HEK293 (cell line): ENCODE data around the gene SMCHD1.

Source experiments
- CTCF ChIA-PET: fragments of 350-600 bp; formaldehyde crosslinking; extraction: SDS; loops from one replicate; lab custom pipeline; 2021; ENCODE audit warnings: antibody characterized with exemption; lab: Yijun Ruan, JAX
- POLR2A ChIA-PET: fragments of 300-600 bp; formaldehyde crosslinking; extraction: SDS; loops from one replicate; lab custom pipeline; 2020; ENCODE audit warnings: antibody characterized with exemption, inconsistent platforms; lab: Yijun Ruan, JAX
- H3K27ac ChIP-seq: fragments of 200-500 bp; sonication (Bioruptor generic); 2 replicates; pipeline ENCODE4 v1.5.1; 2014; ENCODE audit warnings: low read depth, low read length, control low read depth, inconsistent platforms; ENCODE audit errors: extremely low read depth
- H3K36me3 ChIP-seq, 2 experiments: fragments of 200-500 bp in 1 of 2; sonication (Bioruptor generic) in 1 of 2; 1 replicate in 1 of 2; 2 replicates in 1 of 2; pipeline ENCODE4 v1.5.1; 2014 to 2017; ENCODE audit warnings: inconsistent platforms in 2 of 2, low read length in 2 of 2; ENCODE audit not compliant: control insufficient read depth in 2 of 2, insufficient read depth in 1 of 2
- H3K4me1 ChIP-seq: fragments of 200-500 bp; sonication (Bioruptor generic); 2 replicates; pipeline ENCODE4 v1.5.1; 2014; ENCODE audit warnings: mild to moderate bottlenecking, low read length, inconsistent platforms; ENCODE audit not compliant: control insufficient read depth, insufficient read depth
- H3K4me3 ChIP-seq: 2 replicates; pipeline ENCODE4 v1.5.1; 2011; ENCODE audit warnings: low read depth, mild to moderate bottlenecking, control low read depth, low read length, moderate library complexity
- H3K9me3 ChIP-seq: fragments of 200-500 bp; sonication (Bioruptor generic); 2 replicates; pipeline ENCODE4 v1.5.1; 2014; ENCODE audit warnings: low read depth, low read length, inconsistent platforms; ENCODE audit not compliant: control insufficient read depth, insufficient read depth
- GFI1B ChIP-seq: fragments of 450-650 bp; formaldehyde crosslinking; IDR thresholded peaks from 2 replicates; pipeline ENCODE4 v1.5.1; 2016; ENCODE audit warnings: missing biosample characterization, missing genetic modification characterization
- KLF8 ChIP-seq: fragments of 450-650 bp; formaldehyde crosslinking; IDR thresholded peaks from 2 replicates; pipeline ENCODE4 v1.5.1; 2016; ENCODE audit warnings: missing biosample characterization, missing genetic modification characterization
- MYNN ChIP-seq: fragments of 450-650 bp; formaldehyde crosslinking; IDR thresholded peaks from 2 replicates; pipeline ENCODE4 v1.5.1; 2016; ENCODE audit warnings: missing biosample characterization, missing genetic modification characterization, borderline replicate concordance
- PRDM6 ChIP-seq: fragments of 450-650 bp; formaldehyde crosslinking; IDR thresholded peaks from 2 replicates; pipeline ENCODE4 v1.5.1; 2017; ENCODE audit warnings: missing biosample characterization, missing genetic modification characterization
- ZBTB17 ChIP-seq: fragments of 450-650 bp; formaldehyde crosslinking; IDR thresholded peaks from 2 replicates; pipeline ENCODE4 v1.5.1; 2016; ENCODE audit warnings: missing biosample characterization, missing genetic modification characterization
- ZBTB21 ChIP-seq: fragments of 450-650 bp; formaldehyde crosslinking; IDR thresholded peaks from 2 replicates; pipeline ENCODE4 v1.5.1; 2017; ENCODE audit warnings: missing biosample characterization, missing genetic modification characterization
- ZBTB26 ChIP-seq: fragments of 450-650 bp; formaldehyde crosslinking; optimal IDR thresholded peaks from 2 replicates; pipeline ENCODE3; 2016; ENCODE audit warnings: missing biosample characterization, mild to moderate bottlenecking, missing genetic modification characterization
- ZNF146 ChIP-seq: fragments of 450-650 bp; formaldehyde crosslinking; IDR thresholded peaks from 2 replicates; pipeline ENCODE4 v1.5.1; 2016; ENCODE audit warnings: missing biosample characterization, missing genetic modification characterization
- ZNF175 ChIP-seq: fragments of 450-650 bp; formaldehyde crosslinking; IDR thresholded peaks from 2 replicates; pipeline ENCODE4 v1.5.1; 2016; ENCODE audit warnings: missing biosample characterization, missing genetic modification characterization
- ZNF19 ChIP-seq: fragments of 450-650 bp; formaldehyde crosslinking; IDR thresholded peaks from 2 replicates; pipeline ENCODE4; 2016; ENCODE audit warnings: missing biosample characterization, missing genetic modification characterization, low read depth
- ZNF223 ChIP-seq: fragments of 450-650 bp; formaldehyde crosslinking; IDR thresholded peaks from 2 replicates; pipeline ENCODE4 v1.5.1; 2016; ENCODE audit warnings: missing biosample characterization, missing genetic modification characterization
- ZNF24 ChIP-seq: fragments of 450-650 bp; formaldehyde crosslinking; IDR thresholded peaks from 2 replicates; pipeline ENCODE4 v1.5.1; 2016; ENCODE audit warnings: missing biosample characterization, missing genetic modification characterization
- ZNF26 ChIP-seq: fragments of 450-650 bp; formaldehyde crosslinking; IDR thresholded peaks from 2 replicates; pipeline ENCODE4 v1.5.1; 2016; ENCODE audit warnings: missing biosample characterization, missing genetic modification characterization
- ZNF311 ChIP-seq: fragments of 450-650 bp; formaldehyde crosslinking; IDR thresholded peaks from 2 replicates; pipeline ENCODE4 v1.5.1; 2017; ENCODE audit warnings: missing biosample characterization, missing genetic modification characterization, borderline replicate concordance
- ZNF501 ChIP-seq: fragments of 450-650 bp; formaldehyde crosslinking; IDR thresholded peaks from 2 replicates; pipeline ENCODE4 v1.5.1; 2016; ENCODE audit warnings: missing biosample characterization, missing genetic modification characterization
- ZNF529 ChIP-seq: fragments of 450-650 bp; formaldehyde crosslinking; IDR thresholded peaks from 2 replicates; pipeline ENCODE4 v1.5.1; 2017; ENCODE audit warnings: missing genetic modification characterization, missing biosample characterization; ENCODE audit not compliant: insufficient replicate concordance
- ZNF600 ChIP-seq: fragments of 450-650 bp; formaldehyde crosslinking; IDR thresholded peaks from 2 replicates; pipeline ENCODE4 v1.5.1; 2016; ENCODE audit warnings: missing biosample characterization, missing genetic modification characterization
- ZNF660 ChIP-seq: fragments of 450-650 bp; IDR thresholded peaks from 2 replicates; pipeline ENCODE4 v1.5.1; 2018; ENCODE audit warnings: missing biosample characterization, mild to moderate bottlenecking, missing genetic modification characterization
- ZNF785 ChIP-seq: fragments of 450-650 bp; formaldehyde crosslinking; IDR thresholded peaks from 2 replicates; pipeline ENCODE4 v1.5.1; 2016; ENCODE audit warnings: missing biosample characterization, missing genetic modification characterization

SMCHD1 gene

GRCh38 chr18:2612996-2613395, 42.5 kb upstream of the SMCHD1 start:
- no peaks in the 10 kb centered on the region for H3K4me1 ChIP-seq
- no peaks in the 10 kb centered on the region for H3K9me3 ChIP-seq
- H3K27ac ChIP-seq, result no peak overlapping the region
- POLR2A ChIA-PET, result no interaction called here
- H3K36me3 ChIP-seq, result peaks cover 42 to 77% of the 10 kb centered on the region in 2 experiments
- TF ChIP-seq ZNF660 (tag by site-specific recombination) (no peak), ZBTB17 (tag by site-specific recombination) (no peak), ZNF311 (tag by site-specific recombination) (no peak), ZNF501 (tag by site-specific recombination) (no peak), ZNF529 (tag by site-specific recombination) (no peak), MYNN (no peak), GFI1B (tag by site-specific recombination) (no peak), PRDM6 (tag by site-specific recombination) (no peak), ZNF223 (tag by site-specific recombination) (no peak), ZNF24 (tag by site-specific recombination) (no peak), ZNF146 (no peak), ZNF600 (tag by site-specific recombination) (no peak)
- CTCF ChIA-PET, result no interaction called here
- H3K4me3 ChIP-seq, result no peak overlapping the region

- Histone ChIP-seq H3K4me3 (no peak overlapping the region), H3K9me3 (no peaks in the 10 kb centered on the region), H3K27ac (no peak overlapping the region), H3K4me1 (no peaks in the 10 kb centered on the region), H3K36me3 (peaks cover 18 to 32% of the 10 kb centered on the region in 2 experiments)
- ChIA-PET CTCF (no interaction called here), POLR2A (no interaction called here)
- TF ChIP-seq ZNF785 (tag by site-specific recombination), result no peak
- TF ChIP-seq PRDM6 (tag by site-specific recombination), result no peak
- no peak for TF ChIP-seq KLF8 (tag by site-specific recombination)
- TF ChIP-seq ZNF26 (tag by site-specific recombination), result no peak
- TF ChIP-seq ZNF600 (tag by site-specific recombination), result no peak
- no peak for TF ChIP-seq ZNF175 (tag by site-specific recombination)
- no peak for TF ChIP-seq ZBTB21 (tag by site-specific recombination)
- TF ChIP-seq ZBTB26 (tag by site-specific recombination), result no peak
- no peak for TF ChIP-seq ZNF19 (tag by site-specific recombination)
These were observed 38.0 kb upstream of the SMCHD1 start for GRCh38 chr18:2617401-2617998.
